ENCODE data around the gene COL4A5. TPM values are rescaled to one million over a fixed set of nuclear protein-coding genes. Genes with fewer than 3 reads are reported as not detected.

The COL4A5 gene
- total and polyA plus RNA-seq, 2 of the 13 experiments (the other 11 are each of a cell fraction or from before 2014, with no cell fraction given) = 39.5 to 45.5 TPM

GRCh38 chrX:108666101-108666500, 226.5 kb downstream of the COL4A5 start:
- intact Hi-C loops (cut with micrococcal nuclease; ENCODE audit: unreplicated experiment) = no loop called here
- H4K20me1 ChIP-seq (ENCODE audit: insufficient read depth, low read length) = no peaks in the 10 kb centered on the region
- CTCF ChIA-PET (ENCODE audit: low intra/inter-chr PET ratio, low total read pairs) = no interaction called here
- BruUV-seq (replicated peaks) = no TSS peak
- no peak overlapping the region for H3K4me2 ChIP-seq (ENCODE audit: low read depth, low read length)
- no peak overlapping the region for H3K27ac ChIP-seq (ENCODE audit: extremely low read length, insufficient read depth, low read length)
- no peaks in the 10 kb centered on the region for H3K36me3 ChIP-seq (replicated peaks in 1 of 2; ENCODE audit: control insufficient read depth in 1 of 2, insufficient read depth in 2 of 2, low read length in 2 of 2)
- FAIRE-seq = no peak
- H3K79me2 ChIP-seq (ENCODE audit: insufficient read depth, low read length) = no peaks in the 10 kb centered on the region
- WGBS (ENCODE audit: low lambda C conversion rate) = 100% methylated on average over 1 of the region's 1 CpG
- no peak overlapping the region for H3K9ac ChIP-seq (ENCODE audit: insufficient read depth, low read depth, low read length)
- H3K27me3 ChIP-seq (ENCODE audit: control insufficient read depth in 1 of 2, insufficient read depth in 2 of 2, low read length in 2 of 2) = no peaks in the 10 kb centered on the region
- no peaks in the 10 kb centered on the region for H3K4me1 ChIP-seq (ENCODE audit: insufficient read depth, low read length)
- TF ChIP-seq SATB2 (CRISPR knock-in tag; IDR thresholded peaks at IDR 0.05) (no peak), ZSCAN29 (CRISPR knock-in tag; conservative IDR thresholded peaks at IDR 0.05) (no peak), ZFP1 (CRISPR knock-in tag; IDR thresholded peaks at IDR 0.05) (no peak), ZBTB14 (CRISPR knock-in tag; IDR thresholded peaks at IDR 0.05) (no peak), ZNF614 (CRISPR knock-in tag; IDR thresholded peaks at IDR 0.05; ENCODE audit: borderline replicate concordance) (no peak), ZFY (CRISPR knock-in tag; IDR thresholded peaks at IDR 0.05) (no peak), CREM (IDR thresholded peaks at IDR 0.05) (no peak), CREM (CRISPR knock-in tag; IDR thresholded peaks at IDR 0.05) (no peak), ZNF670 (CRISPR knock-in tag; IDR thresholded peaks at IDR 0.05; ENCODE audit: borderline replicate concordance) (no peak), CHD4 (IDR thresholded peaks at IDR 0.05; ENCODE audit: borderline replicate concordance, low read length) (no peak), GRHL1 (CRISPR knock-in tag; conservative IDR thresholded peaks at IDR 0.05) (no peak), ZC3H4 (CRISPR knock-in tag; IDR thresholded peaks at IDR 0.05; ENCODE audit: borderline replicate concordance) (no peak), XRCC5 (optimal IDR thresholded peaks at IDR 0.05; ENCODE audit: low read length) (no peak), CSRNP2 (CRISPR knock-in tag; conservative IDR thresholded peaks at IDR 0.05; ENCODE audit: low read depth) (no peak), HNRNPL (IDR thresholded peaks at IDR 0.05; ENCODE audit: low read depth, low read length) (no peak), ETV6 (CRISPR knock-in tag; conservative IDR thresholded peaks at IDR 0.05) (no peak), ZNF350 (CRISPR knock-in tag; IDR thresholded peaks at IDR 0.05; ENCODE audit: borderline replicate concordance, low read depth) (no peak), ISL2 (CRISPR knock-in tag; IDR thresholded peaks at IDR 0.05) (no peak), ZMAT5 (CRISPR knock-in tag; IDR thresholded peaks at IDR 0.05; ENCODE audit: borderline replicate concordance, low read depth) (no peak), ZNF17 (CRISPR knock-in tag; IDR thresholded peaks at IDR 0.05) (no peak)
- in situ Hi-C loops (cut with HindIII; ENCODE audit: extremely low pct_ligation_motif_present, low pct_unique_long_range_greater_than_20kb) = no loop called here
- no peaks in the 10 kb centered on the region for H3K9me3 ChIP-seq (ENCODE audit: low read length)
- no peak for ATAC-seq
- no peak overlapping the region for H3K4me3 ChIP-seq (replicated peaks in 1 of 3; ENCODE audit: insufficient read depth in 1 of 3, low read depth in 2 of 3, low read length in 3 of 3)
- DNase-seq (ENCODE audit: low spot score) = no peak
- POLR2A ChIA-PET = no interaction called here
- H2AFZ ChIP-seq (ENCODE audit: low read length) = no peak overlapping the region

Measured in HepG2 (cell line).